ENCODE results near the gene TLX1.

GRCh38 chr10:101131962-101132635 lies 999 bp downstream of the TLX1 start:
- no peak for TF ChIP-seq CTCF (IDR thresholded peaks at IDR 0.05)
- TF ChIP-seq POLR2AphosphoS5 (IDR thresholded peaks at IDR 0.05): no peak
- no peak for TF ChIP-seq EP300 (IDR thresholded peaks at IDR 0.05)
